ENCODE results near the gene SYTL3.

Gene SYTL3

DNA sequence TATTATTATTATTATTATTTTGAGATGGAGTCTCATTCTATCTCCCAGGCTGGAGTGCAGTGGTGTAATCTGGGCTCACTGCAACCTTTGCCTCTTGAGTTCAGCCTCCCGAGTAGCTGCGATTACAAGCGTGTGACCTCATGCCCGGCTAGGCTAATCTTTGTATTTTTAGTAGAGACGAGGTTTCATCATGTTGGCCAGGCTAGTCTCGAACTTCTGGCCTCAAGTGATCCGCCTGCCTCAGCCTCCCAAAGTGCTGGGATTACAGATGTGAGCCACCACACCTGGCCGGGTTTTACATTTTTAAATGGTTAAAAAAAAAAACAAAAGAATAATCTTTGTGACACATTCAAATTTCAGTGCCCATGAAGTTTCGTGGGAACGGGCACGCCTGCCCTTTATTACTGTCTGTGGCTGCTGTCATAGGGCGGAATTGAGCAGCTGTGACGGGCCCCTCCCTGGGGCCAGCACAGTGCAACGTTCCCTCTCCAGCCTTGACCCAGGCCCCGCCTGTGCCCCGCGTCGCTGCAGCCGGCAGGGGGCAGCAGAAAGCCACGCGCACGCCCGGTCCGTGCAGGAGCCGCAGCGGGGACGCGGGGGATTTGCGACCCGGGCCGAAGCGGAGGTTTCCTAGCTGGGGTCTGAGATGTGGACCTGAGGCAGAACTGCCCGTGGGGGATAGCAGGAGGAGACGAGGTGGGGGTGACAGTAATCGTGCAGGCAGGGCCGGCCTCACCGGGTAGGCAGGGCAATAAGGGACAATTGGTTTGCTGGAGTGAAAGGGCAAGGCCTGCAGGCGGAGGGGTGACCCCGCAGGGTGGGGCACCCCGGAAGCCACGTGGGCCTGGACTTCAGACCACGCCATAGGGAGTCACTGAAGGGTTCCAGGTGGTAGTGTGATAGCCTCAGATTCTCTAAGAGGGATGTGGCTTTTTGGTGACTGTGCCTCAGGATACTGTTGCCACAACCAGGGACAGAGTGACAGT lies 54.3 kb downstream of the SYTL3 start:
- Histone ChIP-seq H3K9ac (ENCODE audit: low read depth, low read length, poor library complexity, severe bottlenecking) (peak overlapping the region; percentile 43), H3K27me3 (ENCODE audit: insufficient read depth, low read length, poor library complexity, severe bottlenecking) (no peaks in the 10 kb centered on the region), H3K4me3 (ENCODE audit: low read length, poor library complexity, severe bottlenecking) (peak overlapping the region; percentile 70), H3K79me2 (ENCODE audit: insufficient read depth, low read length) (no peaks in the 10 kb centered on the region), H3K9me2 (replicated peaks; ENCODE audit: low read depth, low read length) (no peaks in the 10 kb centered on the region), H2AFZ (ENCODE audit: low read length) (peak overlapping the region; percentile 93), H3K36me3 (ENCODE audit: insufficient read depth, low read length) (no peaks in the 10 kb centered on the region), H3K9me3 (ENCODE audit: insufficient read depth, low read depth, low read length) (no peaks in the 10 kb centered on the region), H3K4me2 (ENCODE audit: low read depth, low read length, poor library complexity, severe bottlenecking) (peak overlapping the region; percentile 92), H3F3A (ENCODE audit: low read depth) (no peaks in the 10 kb centered on the region), H4K20me1 (ENCODE audit: insufficient read depth, low read length, poor library complexity, severe bottlenecking) (no peaks in the 10 kb centered on the region), H3K4me1 (ENCODE audit: insufficient read depth, low read length, poor library complexity, severe bottlenecking) (no peaks in the 10 kb centered on the region)
- TF ChIP-seq EZH2phosphoT487 (IDR thresholded peaks at IDR 0.05; ENCODE audit: borderline replicate concordance): no peak
- TF ChIP-seq, protein P1, sequence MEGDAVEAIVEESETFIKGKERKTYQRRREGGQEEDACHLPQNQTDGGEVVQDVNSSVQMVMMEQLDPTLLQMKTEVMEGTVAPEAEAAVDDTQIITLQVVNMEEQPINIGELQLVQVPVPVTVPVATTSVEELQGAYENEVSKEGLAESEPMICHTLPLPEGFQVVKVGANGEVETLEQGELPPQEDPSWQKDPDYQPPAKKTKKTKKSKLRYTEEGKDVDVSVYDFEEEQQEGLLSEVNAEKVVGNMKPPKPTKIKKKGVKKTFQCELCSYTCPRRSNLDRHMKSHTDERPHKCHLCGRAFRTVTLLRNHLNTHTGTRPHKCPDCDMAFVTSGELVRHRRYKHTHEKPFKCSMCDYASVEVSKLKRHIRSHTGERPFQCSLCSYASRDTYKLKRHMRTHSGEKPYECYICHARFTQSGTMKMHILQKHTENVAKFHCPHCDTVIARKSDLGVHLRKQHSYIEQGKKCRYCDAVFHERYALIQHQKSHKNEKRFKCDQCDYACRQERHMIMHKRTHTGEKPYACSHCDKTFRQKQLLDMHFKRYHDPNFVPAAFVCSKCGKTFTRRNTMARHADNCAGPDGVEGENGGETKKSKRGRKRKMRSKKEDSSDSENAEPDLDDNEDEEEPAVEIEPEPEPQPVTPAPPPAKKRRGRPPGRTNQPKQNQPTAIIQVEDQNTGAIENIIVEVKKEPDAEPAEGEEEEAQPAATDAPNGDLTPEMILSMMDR (conservative IDR thresholded peaks at IDR 0.05; ENCODE audit: low read length): peak; percentile 97

DNA sequence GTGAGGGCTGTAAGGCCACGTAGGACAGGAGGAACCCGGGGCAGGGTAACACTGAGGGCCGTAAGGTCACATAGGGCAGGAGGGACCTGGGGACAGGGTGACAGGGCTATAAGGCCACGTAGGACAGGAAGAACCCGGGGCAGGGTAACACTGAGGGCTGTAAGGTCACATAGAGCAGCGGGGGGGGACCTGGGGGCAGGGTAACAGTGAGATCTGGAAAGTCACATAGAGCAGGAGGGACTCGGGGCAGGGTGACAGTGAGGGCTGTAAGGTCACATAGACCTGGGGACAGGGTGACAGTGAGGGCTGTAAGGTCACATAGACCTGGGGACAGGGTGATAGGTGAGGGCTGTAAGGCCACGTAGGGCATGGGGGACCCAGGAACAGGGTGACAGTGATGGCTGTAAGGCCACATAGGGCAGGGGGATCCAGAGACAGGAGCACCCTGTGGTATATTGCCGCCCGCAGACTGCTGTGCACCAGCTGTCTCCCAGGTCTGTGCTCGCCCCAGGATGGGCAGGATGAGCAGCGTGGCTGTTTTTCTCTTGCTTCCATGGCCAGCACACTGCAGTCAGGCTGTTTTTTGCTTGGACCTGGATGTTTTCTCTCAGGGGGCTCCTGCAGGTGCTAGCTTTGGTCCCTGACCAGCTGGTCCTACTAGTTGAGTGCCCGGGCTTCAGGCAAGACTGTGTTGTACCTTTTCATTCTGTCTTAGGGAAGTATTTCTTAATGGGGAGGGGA lies 55.7 kb downstream of the SYTL3 start:
- no peaks in the 10 kb centered on the region for H3K27me3 ChIP-seq (ENCODE audit: insufficient read depth, low read length, poor library complexity, severe bottlenecking)
- H3K4me1 ChIP-seq (ENCODE audit: insufficient read depth, low read length, poor library complexity, severe bottlenecking): no peaks in the 10 kb centered on the region
- H3F3A ChIP-seq (ENCODE audit: low read depth): no peaks in the 10 kb centered on the region
- H3K9ac ChIP-seq (ENCODE audit: low read depth, low read length, poor library complexity, severe bottlenecking): no peak overlapping the region
- no peaks in the 10 kb centered on the region for H3K9me3 ChIP-seq (ENCODE audit: insufficient read depth, low read depth, low read length)
- no peak overlapping the region for H3K4me3 ChIP-seq (ENCODE audit: low read length, poor library complexity, severe bottlenecking)
- H3K4me2 ChIP-seq (ENCODE audit: low read depth, low read length, poor library complexity, severe bottlenecking): no peak overlapping the region
- H3K9me2 ChIP-seq (replicated peaks; ENCODE audit: low read depth, low read length): no peaks in the 10 kb centered on the region
- no peaks in the 10 kb centered on the region for H3K79me2 ChIP-seq (ENCODE audit: insufficient read depth, low read length)
- no peaks in the 10 kb centered on the region for H3K36me3 ChIP-seq (ENCODE audit: insufficient read depth, low read length)
- no peak overlapping the region for H2AFZ ChIP-seq (ENCODE audit: low read length)
- no peak for TF ChIP-seq EZH2phosphoT487 (IDR thresholded peaks at IDR 0.05; ENCODE audit: borderline replicate concordance)
- TF ChIP-seq, protein P1 (conservative IDR thresholded peaks at IDR 0.05; ENCODE audit: low read length): no peak
- no peaks in the 10 kb centered on the region for H4K20me1 ChIP-seq (ENCODE audit: insufficient read depth, low read length, poor library complexity, severe bottlenecking)

DNA sequence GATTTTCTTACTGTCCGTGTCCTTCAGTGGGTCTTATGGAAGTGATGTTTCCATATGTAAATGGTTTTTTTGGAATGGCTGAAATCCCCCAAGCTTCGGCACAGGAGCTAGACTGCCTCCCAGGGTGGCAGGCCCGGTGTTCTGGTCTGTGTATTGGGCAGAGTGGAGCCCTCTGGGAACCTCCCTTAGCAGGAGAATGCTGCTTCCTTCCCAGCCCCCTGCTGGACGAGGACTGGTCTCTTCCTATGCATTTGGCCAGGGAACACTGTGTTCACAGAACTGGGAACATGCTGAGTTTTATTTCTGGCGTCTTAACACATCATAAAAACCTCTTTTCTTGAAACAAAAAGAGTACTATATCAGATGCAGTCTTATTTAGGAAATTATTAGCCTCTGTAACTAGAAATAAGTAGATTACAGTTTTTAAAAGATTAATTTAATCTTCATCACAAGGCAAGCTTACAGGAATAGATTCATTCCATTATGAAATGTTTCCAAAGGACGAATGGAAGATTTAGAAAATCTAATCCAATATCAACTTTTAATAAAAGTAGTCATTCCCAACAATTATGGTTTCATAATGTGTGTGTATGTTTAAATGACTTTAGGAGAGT lies 56.6 kb downstream of the SYTL3 start:
- TF ChIP-seq, protein P1 (conservative IDR thresholded peaks at IDR 0.05; ENCODE audit: low read length): peak; percentile 36; the same call in 1 of the 2 replicates
- TF ChIP-seq EZH2phosphoT487 (IDR thresholded peaks at IDR 0.05; ENCODE audit: borderline replicate concordance): no peak
- H3F3A ChIP-seq (ENCODE audit: low read depth): no peaks in the 10 kb centered on the region
- H3K27me3 ChIP-seq (ENCODE audit: insufficient read depth, low read length, poor library complexity, severe bottlenecking): no peaks in the 10 kb centered on the region
- no peaks in the 10 kb centered on the region for H3K4me1 ChIP-seq (ENCODE audit: insufficient read depth, low read length, poor library complexity, severe bottlenecking)
- H3K4me2 ChIP-seq (ENCODE audit: low read depth, low read length, poor library complexity, severe bottlenecking): no peak overlapping the region
- no peak overlapping the region for H2AFZ ChIP-seq (ENCODE audit: low read length)
- no peaks in the 10 kb centered on the region for H3K9me3 ChIP-seq (ENCODE audit: insufficient read depth, low read depth, low read length)
- H3K4me3 ChIP-seq (ENCODE audit: low read length, poor library complexity, severe bottlenecking): no peak overlapping the region
- H3K9ac ChIP-seq (ENCODE audit: low read depth, low read length, poor library complexity, severe bottlenecking): no peak overlapping the region
- H3K79me2 ChIP-seq (ENCODE audit: insufficient read depth, low read length): no peaks in the 10 kb centered on the region
- H4K20me1 ChIP-seq (ENCODE audit: insufficient read depth, low read length, poor library complexity, severe bottlenecking): no peaks in the 10 kb centered on the region
- no peaks in the 10 kb centered on the region for H3K9me2 ChIP-seq (replicated peaks; ENCODE audit: low read depth, low read length)
- no peaks in the 10 kb centered on the region for H3K36me3 ChIP-seq (ENCODE audit: insufficient read depth, low read length)
